ENCODE data around the gene SKI. TPM values are rescaled to one million over a fixed set of nuclear protein-coding genes. Genes with fewer than 3 reads are reported as not detected.

Gene SKI
- total and polyA plus RNA-seq, 2 of the 4 experiments (the other 2 are of a cell fraction): 2.3 to 20.1 TPM

DNA sequence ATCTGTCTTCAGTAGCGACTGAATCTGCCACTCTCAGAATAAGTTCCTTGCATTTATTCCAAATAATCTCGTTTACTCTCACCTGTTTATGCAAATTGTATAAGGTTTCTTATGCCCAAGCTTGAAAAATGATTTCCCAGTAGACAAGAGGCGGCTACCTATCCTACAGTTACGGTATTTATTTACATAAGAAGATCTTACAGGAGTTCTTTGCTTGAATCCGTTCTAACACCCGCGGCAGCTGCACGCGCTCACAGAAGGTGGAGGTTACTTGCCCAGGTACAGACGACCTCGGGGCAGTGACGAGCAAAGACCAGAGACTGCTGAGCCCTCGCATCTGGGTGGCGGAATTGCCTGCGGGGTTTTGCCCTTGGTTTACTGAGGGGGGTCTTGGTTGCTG is 79.9 kb downstream of the SKI start:
- Histone ChIP-seq H2AK9ac (replicated peaks; ENCODE audit: low read depth, low read length, poor library complexity) (no peak overlapping the region), H3K27me3 (ENCODE audit: control insufficient read depth, insufficient read depth, low read length) (no peaks in the 10 kb centered on the region), H3K56ac (ENCODE audit: extremely low read depth, insufficient read depth, low read length) (no peak overlapping the region), H4K5ac (ENCODE audit: low read depth, low read length) (no peak overlapping the region), H2AK5ac (ENCODE audit: low read depth, low read length) (no peak overlapping the region), H4K91ac (ENCODE audit: insufficient read depth, low read depth, low read length) (no peak overlapping the region), H2BK15ac (ENCODE audit: low read depth, low read length) (no peak overlapping the region), H2BK20ac (ENCODE audit: low read depth, low read length) (no peak overlapping the region), H2BK5ac (ENCODE audit: low read depth, low read length, poor library complexity, severe bottlenecking) (no peak overlapping the region), H2BK120ac (ENCODE audit: low read depth, low read length) (no peak overlapping the region), H3K79me1 (ENCODE audit: low read depth in 1 of 2, low read length in 2 of 2) (peaks cover 0 to 52% of the 10 kb centered on the region in 2 experiments; a peak in 3 of 4 replicates), H3K36me3 (ENCODE audit: control insufficient read depth, insufficient read depth, low read length) (peaks cover 64% of the 10 kb centered on the region), H4K20me1 (ENCODE audit: insufficient read depth, low read length) (peaks cover 22% of the 10 kb centered on the region), H3K4me3 (ENCODE audit: insufficient read depth, low read depth, low read length) (no peak overlapping the region), H3K4me1 (ENCODE audit: control insufficient read depth, insufficient read depth, low read length) (peaks cover 12% of the 10 kb centered on the region), H3K27ac (ENCODE audit: insufficient read depth, low read length) (no peak overlapping the region), H3K9ac (ENCODE audit: low read depth, low read length) (no peak overlapping the region), H3K9me3 (ENCODE audit: control insufficient read depth, insufficient read depth, low read length) (no peaks in the 10 kb centered on the region), H4K8ac (ENCODE audit: low read depth in 2 of 2, low read length in 2 of 2) (no peak overlapping the region), H3K14ac (replicated peaks; ENCODE audit: low read depth, low read length) (no peak overlapping the region), H3K18ac (ENCODE audit: low read depth, low read length) (no peak overlapping the region), H3K23ac (ENCODE audit: low read depth, low read length) (no peak overlapping the region), H3K4ac (ENCODE audit: low read depth, low read length) (no peak overlapping the region), H3K9me1 (ENCODE audit: insufficient read depth, low read length) (0 out of 2 replicates have a peak, but pooled peaks cover 4% of the 10 kb centered on the region), H2AFZ (replicated peaks; ENCODE audit: low read length, poor library complexity) (no peak overlapping the region), H3K4me2 (ENCODE audit: low read depth, low read length) (no peak overlapping the region)
- CTCF ChIA-PET: no interaction called here
- ATAC-seq (ENCODE audit: low read depth): no peak
- POLR2A ChIA-PET (ENCODE audit: unreplicated experiment): no interaction called here
- TF ChIP-seq MAZ (IDR thresholded peaks at IDR 0.05; ENCODE audit: borderline replicate concordance, low read depth, low read length): no peak
- TF ChIP-seq, protein P1, sequence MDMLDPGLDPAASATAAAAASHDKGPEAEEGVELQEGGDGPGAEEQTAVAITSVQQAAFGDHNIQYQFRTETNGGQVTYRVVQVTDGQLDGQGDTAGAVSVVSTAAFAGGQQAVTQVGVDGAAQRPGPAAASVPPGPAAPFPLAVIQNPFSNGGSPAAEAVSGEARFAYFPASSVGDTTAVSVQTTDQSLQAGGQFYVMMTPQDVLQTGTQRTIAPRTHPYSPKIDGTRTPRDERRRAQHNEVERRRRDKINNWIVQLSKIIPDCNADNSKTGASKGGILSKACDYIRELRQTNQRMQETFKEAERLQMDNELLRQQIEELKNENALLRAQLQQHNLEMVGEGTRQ (IDR thresholded peaks at IDR 0.05; ENCODE audit: low read depth, low read length): no peak
- no peak for TF ChIP-seq RCOR1 (IDR thresholded peaks at IDR 0.05; ENCODE audit: insufficient replicate concordance, low read length)
- no peak for TF ChIP-seq RAD21 (IDR thresholded peaks at IDR 0.05; ENCODE audit: low read length)
- no peak for TF ChIP-seq MXI1 (IDR thresholded peaks at IDR 0.05; ENCODE audit: borderline replicate concordance, low read depth, low read length)
- TF ChIP-seq CHD1 (IDR thresholded peaks at IDR 0.05; ENCODE audit: low read depth, low read length): no peak
- no peak for TF ChIP-seq SMC3 (IDR thresholded peaks at IDR 0.05; ENCODE audit: low read depth, low read length)
- no peak for TF ChIP-seq FOS (IDR thresholded peaks at IDR 0.05; ENCODE audit: low read depth, low read length)
- no peak for TF ChIP-seq NFE2L2 (IDR thresholded peaks at IDR 0.05; ENCODE audit: low read depth, low read length)
- TF ChIP-seq BHLHE40 (IDR thresholded peaks at IDR 0.05; ENCODE audit: low read depth, low read length): no peak
- no peak for TF ChIP-seq CEBPB (IDR thresholded peaks at IDR 0.05; ENCODE audit: low read depth, low read length)
- no peak for TF ChIP-seq MAFK (IDR thresholded peaks at IDR 0.05; ENCODE audit: low read depth, low read length)
- TF ChIP-seq RFX5 (IDR thresholded peaks at IDR 0.05; ENCODE audit: low read depth, low read length): no peak
- no peak for TF ChIP-seq POLR2A (IDR thresholded peaks at IDR 0.05; ENCODE audit: low read depth, low read length)
- TF ChIP-seq, protein P2, sequence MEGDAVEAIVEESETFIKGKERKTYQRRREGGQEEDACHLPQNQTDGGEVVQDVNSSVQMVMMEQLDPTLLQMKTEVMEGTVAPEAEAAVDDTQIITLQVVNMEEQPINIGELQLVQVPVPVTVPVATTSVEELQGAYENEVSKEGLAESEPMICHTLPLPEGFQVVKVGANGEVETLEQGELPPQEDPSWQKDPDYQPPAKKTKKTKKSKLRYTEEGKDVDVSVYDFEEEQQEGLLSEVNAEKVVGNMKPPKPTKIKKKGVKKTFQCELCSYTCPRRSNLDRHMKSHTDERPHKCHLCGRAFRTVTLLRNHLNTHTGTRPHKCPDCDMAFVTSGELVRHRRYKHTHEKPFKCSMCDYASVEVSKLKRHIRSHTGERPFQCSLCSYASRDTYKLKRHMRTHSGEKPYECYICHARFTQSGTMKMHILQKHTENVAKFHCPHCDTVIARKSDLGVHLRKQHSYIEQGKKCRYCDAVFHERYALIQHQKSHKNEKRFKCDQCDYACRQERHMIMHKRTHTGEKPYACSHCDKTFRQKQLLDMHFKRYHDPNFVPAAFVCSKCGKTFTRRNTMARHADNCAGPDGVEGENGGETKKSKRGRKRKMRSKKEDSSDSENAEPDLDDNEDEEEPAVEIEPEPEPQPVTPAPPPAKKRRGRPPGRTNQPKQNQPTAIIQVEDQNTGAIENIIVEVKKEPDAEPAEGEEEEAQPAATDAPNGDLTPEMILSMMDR (conservative IDR thresholded peaks at IDR 0.05; ENCODE audit: low read depth, low read length): no peak
- TF ChIP-seq, protein P3, sequence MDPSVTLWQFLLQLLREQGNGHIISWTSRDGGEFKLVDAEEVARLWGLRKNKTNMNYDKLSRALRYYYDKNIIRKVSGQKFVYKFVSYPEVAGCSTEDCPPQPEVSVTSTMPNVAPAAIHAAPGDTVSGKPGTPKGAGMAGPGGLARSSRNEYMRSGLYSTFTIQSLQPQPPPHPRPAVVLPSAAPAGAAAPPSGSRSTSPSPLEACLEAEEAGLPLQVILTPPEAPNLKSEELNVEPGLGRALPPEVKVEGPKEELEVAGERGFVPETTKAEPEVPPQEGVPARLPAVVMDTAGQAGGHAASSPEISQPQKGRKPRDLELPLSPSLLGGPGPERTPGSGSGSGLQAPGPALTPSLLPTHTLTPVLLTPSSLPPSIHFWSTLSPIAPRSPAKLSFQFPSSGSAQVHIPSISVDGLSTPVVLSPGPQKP (IDR thresholded peaks at IDR 0.05; ENCODE audit: borderline replicate concordance, low read depth, low read length): no peak
- no peak for DNase-seq
- WGBS, 2 experiments (ENCODE audit: extremely low coverage in 2 of 2, insufficient read length in 1 of 2): no CpG with 5 or more reads among the region's 15 CpGs
- dilution Hi-C loops (cut with HindIII; ENCODE audit: low sequenced_read_pairs, unreplicated experiment): no loop called here
- intact Hi-C loops (cut with micrococcal nuclease): no loop called here
- in situ Hi-C loops (cut with MboI; ENCODE audit: low sequenced_read_pairs): no loop called here
- TSS peak; percentile 64 for BruUV-seq (replicated peaks)
